Kidney epithelial cell (primary cell): ENCODE data around the gene BTG1. TPM values are rescaled to one million over a fixed set of nuclear protein-coding genes. Genes with fewer than 3 reads are reported as not detected.

Source experiments
- DNase-seq: peaks from one replicate; pipeline ENCODE4 v3.0.0-alpha.2; 2010; ENCODE audit warnings: low read depth
- H3K27me3 ChIP-seq: 2 replicates; pipeline ENCODE4 v1.6.0; 2011; ENCODE audit warnings: low read length; ENCODE audit not compliant: control insufficient read depth, insufficient read depth
- H3K36me3 ChIP-seq: 2 replicates; pipeline ENCODE4 v1.5.1; 2011; ENCODE audit warnings: low read length; ENCODE audit not compliant: control insufficient read depth, insufficient read depth
- H3K4me3 ChIP-seq: 2 replicates; pipeline ENCODE4 v1.5.1; 2011; ENCODE audit warnings: low read depth, mild to moderate bottlenecking, control low read depth, low read length
- CTCF ChIP-seq: IDR thresholded peaks from 2 replicates; pipeline ENCODE4 v1.5.1; 2011; ENCODE audit warnings: mild to moderate bottlenecking, moderate library complexity, low read length, control low read depth, inconsistent platforms; ENCODE audit not compliant: insufficient read depth, poor library complexity, severe bottlenecking
- total RNA-seq: library from RNA; depleted of rRNA; stranded (reverse); fragments of >200 nt; gene quantifications from 2 replicates; pipeline ENCODE4 v1.2.3, GENCODE V29; 2015

BTG1 gene
- total RNA-seq, 1 donor from 2014 or later = 52.4 TPM

GRCh38 chr12:92156704-92157395, 11.2 kb upstream of the BTG1 start:
- TF ChIP-seq CTCF = no peak

GRCh38 chr12:92156139-92156538, 10.5 kb upstream of the BTG1 start:
- H3K36me3 ChIP-seq = no peaks in the 10 kb centered on the region

More at GRCh38 chr12:92156704-92157395, 11.2 kb upstream of the BTG1 start:
- H3K27me3 ChIP-seq = no peaks in the 10 kb centered on the region
- H3K36me3 ChIP-seq = no peaks in the 10 kb centered on the region
- H3K4me3 ChIP-seq = no peak overlapping the region
- DNase-seq = no peak

GRCh38 chr12:92155733-92156132, 10.1 kb upstream of the BTG1 start:
- Histone ChIP-seq H3K27me3 (no peaks in the 10 kb centered on the region), H3K36me3 (no peaks in the 10 kb centered on the region)
- TF ChIP-seq CTCF = no peak

More at GRCh38 chr12:92156139-92156538, 10.5 kb upstream of the BTG1 start:
- TF ChIP-seq CTCF = no peak
- no peak for DNase-seq
- no peaks in the 10 kb centered on the region for H3K27me3 ChIP-seq
- H3K4me3 ChIP-seq = no peak overlapping the region

GRCh38 chr12:92151916-92152315, 6.3 kb upstream of the BTG1 start:
- H3K4me3 ChIP-seq = no peak overlapping the region
- H3K27me3 ChIP-seq = no peaks in the 10 kb centered on the region
- TF ChIP-seq CTCF = no peak
- no peaks in the 10 kb centered on the region for H3K36me3 ChIP-seq
- DNase-seq = no peak

More at GRCh38 chr12:92155733-92156132, 10.1 kb upstream of the BTG1 start:
- no peak overlapping the region for H3K4me3 ChIP-seq
- DNase-seq = no peak

- no peak for TF ChIP-seq CTCF
- DNase-seq = no peak
- H3K4me3 ChIP-seq = no peak overlapping the region
- no peaks in the 10 kb centered on the region for H3K27me3 ChIP-seq
- no peaks in the 10 kb centered on the region for H3K36me3 ChIP-seq
Observed at GRCh38 chr12:92149563-92149962, 3.9 kb upstream of the BTG1 start.

- H3K36me3 ChIP-seq = no peaks in the 10 kb centered on the region
- H3K4me3 ChIP-seq = no peak overlapping the region
- no peaks in the 10 kb centered on the region for H3K27me3 ChIP-seq
- no peak for DNase-seq
- no peak for TF ChIP-seq CTCF
Observed at GRCh38 chr12:92147491-92147890, 1.8 kb upstream of the BTG1 start.
